EL (cell line): Measurements from ENCODE around the gene STYXL1.
"Not testable (repeated sequence)": the region's sequence is repeated elsewhere in the genome, so short reads cannot be mapped to it uniquely, and the experiment has no call there.

ENCODE experiments used
- DNase-seq: peaks from one replicate; pipeline ENCODE4 v3.0.0-alpha.2; 2016

The STYXL1 gene

DNA sequence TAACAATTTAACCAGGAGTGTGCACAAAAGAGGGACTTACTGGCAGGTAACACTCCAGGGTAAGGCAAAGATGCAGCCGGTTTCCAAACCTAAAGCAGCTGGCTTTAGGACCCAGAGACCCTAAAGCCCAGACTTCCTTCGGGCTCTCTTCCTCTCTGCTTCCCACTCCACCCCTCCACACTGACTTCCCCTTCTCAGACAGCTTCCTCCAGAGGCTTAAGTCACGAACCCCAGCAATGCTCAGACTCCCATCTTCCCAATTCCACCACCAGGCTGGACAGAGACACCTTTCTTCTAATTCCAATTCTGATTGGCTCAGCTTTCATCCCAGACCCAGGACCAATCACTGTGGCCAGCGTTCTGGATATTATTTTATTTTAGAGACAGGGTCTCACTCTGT, 24.8 kb downstream of the STYXL1 start:
- no peak for DNase-seq

DNA sequence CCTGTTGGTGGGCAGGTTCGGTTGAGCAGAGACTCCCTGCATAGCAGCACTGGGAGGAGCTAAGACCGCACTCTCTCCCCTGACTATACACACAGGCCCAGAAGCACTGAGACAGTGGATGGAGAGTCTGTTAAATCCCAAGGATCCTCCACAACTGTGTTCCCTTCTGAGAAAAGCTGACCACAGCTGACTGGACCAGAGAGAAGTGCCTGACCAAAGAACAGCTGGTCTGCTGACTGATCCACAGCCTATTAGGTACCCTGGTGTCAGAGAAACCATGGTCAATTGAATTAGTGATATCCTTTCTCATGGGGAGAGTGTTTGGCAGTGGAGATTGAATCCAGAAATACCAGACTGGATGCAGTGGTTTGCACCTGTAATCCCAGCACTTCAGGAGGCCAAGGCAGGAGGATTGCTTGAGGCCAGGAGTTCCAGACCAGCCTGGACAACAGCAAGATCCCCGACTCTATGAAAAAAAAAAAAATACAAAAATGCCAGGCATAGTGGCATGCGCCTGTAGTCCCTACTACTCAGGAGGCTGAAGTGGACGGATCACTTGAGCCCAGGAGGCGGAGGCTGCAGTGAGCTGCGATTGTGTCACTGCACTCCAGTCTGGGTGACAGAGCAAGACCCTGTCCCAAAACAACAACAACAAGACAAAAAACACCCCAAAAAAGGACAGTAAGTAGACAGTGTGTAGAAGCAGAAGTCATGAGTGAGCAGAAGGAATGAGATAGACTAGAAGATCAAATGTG, 25.6 kb downstream of the STYXL1 start:
- DNase-seq: no peak

DNA sequence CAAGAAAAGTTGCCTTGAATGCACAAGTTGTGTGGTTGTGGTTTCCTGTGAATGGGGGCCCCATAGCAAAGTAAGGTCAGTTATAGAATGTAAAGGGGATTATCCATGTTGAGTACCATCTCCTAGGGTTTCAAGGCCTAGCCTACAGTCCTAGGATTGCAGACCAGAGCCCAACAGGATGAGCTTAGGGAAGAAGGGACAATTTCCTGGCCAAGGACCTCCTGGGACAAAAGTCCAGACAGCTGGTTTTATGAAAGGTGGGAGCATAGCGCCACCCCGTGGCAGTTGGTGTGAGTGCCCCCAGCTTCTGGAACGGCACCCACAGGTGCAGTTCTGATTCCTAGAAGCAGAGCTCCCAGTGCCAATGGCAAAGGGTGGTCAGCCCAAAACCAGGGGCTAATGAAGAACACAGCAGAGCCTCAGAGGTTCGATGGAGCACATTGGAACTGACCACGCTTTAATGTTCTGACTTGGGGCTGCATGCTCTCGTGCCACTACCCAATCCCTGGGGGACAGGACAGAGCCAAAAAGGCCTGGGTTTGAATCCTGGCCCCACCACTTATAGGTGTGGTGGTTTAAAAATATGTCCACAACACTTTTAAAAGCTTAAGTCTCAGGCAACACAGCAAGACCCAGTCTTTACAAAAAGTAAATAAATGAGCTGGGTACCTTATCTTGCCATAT, 27.6 kb downstream of the STYXL1 start:
- peak; percentile 61 for DNase-seq

DNA sequence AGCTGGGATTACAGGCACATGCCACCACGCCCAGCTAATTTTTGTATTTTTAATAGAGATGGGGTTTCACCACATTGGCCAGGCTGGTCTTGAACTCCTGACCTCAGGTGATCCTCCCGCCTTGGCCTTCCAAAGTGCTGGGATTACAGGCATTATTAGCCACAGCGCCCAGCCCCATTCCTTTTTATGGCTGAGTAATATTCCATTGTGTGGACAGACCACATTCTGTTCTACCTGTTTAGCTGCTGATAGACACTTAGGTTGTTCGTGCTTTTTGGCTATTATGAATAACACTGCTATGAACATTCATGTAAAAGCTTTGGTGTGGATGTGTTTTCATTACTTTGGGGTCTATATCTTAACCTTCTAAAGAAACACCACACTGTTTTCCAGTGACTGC, 29.3 kb downstream of the STYXL1 start:
- not testable (repeated sequence) for DNase-seq

DNA sequence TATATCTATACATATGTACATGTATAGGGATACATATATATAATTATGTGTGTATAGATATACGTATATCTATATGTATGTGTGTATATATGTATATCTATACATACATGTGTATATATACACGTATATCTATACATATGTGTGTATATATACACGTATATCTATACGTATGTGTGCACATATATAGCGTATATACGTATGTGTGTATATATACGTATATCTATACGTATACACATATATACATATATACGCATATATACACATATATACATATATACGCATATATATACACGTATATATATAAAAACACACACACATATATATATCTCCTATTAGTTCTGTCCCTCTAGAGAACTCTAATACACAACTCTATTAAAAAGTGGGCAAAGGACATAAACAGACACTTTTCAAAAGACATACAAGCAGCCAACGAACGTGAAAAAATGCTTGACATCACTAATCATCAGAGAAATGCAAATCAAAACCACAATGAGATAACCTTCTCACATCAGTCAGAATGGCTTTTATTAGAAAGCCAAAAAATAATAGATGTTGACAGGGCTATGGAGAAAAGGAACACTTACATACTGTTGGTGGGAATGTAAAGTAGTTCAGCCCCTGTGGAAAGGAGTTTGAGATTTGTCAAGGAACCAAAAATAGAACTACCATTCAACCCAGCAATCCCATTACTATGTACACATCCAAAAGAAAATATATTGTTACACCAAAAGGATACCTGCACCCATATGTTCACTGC, 31.4 kb downstream of the STYXL1 start:
- no peak for DNase-seq

DNA sequence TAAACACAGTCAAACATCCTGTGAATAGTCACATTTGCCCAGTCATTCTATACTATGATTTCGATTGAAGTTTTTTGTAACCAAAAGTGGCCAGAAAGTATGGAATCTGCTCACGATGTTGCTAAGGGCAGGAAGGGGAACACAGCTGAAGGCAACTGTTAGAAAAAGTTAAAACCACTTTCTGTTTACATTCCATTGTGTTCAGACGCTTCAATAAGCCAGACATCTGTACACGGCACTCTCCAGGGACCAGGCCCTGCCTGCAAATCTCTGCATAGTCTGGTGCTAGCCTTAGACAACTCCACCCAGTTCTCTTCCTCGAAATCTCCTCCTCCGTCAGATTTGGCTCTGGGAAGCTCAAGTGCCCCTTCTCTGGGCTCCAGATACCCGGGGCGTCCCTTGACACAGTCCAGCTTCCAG, 36.3 kb downstream of the STYXL1 start:
- peak; percentile 24 for DNase-seq

DNA sequence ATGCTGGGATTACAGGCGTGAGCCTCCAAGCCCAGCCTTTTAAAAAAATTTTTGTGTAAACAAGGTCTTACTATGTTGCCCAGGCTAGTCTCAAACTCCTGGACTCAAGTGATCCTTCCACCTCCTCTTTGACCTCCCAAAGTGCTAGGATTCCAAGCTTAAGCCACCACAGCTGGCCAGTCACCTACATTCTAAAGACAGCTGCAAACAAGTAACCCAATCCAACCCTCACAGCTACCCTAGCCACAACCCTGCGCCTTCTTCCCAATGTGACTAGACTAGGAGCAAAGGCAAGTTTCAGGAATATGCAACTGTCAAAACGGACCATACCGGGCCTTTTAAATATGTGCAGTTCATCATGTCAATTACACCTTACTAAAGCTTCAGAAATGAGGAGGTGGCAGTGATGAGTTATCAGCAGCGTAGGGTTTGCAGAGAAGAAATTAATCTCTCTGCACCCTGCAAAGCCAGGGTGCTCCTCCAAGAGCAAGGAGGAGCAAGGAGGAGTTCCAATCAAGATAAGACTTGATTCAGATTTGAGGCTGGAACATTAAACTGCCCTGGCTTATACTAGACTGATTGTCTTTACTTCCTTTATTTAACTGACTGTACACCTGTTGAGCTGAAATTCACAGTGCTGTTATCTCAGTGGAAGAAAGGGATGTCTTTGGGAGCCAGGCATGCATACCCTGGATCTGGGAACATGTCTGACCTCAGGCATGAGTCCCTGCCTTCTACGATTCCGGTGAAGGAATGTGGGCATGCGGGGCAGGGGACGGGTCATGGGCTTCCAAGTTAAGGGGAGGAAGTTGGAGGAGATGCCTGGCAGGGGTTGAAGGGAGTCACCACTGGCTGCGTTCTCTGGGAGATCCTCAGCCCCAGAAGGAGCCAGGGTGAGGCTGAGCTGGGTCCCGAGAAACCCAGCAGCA, 37.9 kb downstream of the STYXL1 start:
- no peak for DNase-seq

DNA sequence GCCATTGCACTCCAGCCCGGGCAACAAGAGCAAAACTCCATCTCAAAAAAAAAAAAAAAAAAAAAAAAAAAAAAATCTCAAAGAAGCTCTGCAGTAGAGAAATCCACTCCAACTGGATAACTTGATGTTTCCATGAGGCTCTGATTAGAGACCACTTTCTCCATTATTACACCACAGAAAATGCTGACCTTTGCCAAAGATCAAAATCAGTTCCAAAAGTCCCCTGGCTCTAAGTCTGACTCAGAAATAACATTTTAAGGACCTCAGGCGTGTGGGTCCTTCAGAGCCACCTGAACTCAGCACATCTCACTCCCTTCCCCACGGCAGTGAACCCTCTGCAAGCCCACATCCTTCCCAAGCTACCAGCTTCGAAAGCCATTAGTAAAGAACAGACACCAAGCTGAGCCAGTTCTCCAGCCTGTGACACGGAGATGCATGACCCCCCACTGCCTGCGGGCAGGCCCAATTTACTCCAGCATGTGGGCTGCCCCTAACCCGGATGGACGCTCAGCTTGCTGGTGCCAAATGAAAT, 39.6 kb downstream of the STYXL1 start:
- no peak for DNase-seq

DNA sequence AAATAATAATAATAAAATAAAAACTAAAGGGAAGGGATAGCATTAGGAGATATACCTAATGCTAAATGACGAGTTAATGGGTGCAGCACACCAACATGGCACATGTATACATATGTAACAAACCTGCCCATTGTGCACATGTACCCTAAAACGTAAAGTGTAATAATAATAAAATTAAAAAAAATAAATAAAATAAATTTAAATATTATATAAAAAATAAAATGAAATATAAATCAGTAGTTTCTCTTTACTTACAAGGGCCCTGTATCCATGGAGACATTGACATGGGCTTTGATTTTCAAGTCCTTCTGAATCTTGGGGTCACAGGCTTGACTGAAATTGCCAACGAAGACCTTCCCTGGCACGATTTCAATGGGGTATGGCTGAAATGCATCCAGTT, 42.8 kb downstream of the STYXL1 start:
- not testable (repeated sequence) for DNase-seq

DNA sequence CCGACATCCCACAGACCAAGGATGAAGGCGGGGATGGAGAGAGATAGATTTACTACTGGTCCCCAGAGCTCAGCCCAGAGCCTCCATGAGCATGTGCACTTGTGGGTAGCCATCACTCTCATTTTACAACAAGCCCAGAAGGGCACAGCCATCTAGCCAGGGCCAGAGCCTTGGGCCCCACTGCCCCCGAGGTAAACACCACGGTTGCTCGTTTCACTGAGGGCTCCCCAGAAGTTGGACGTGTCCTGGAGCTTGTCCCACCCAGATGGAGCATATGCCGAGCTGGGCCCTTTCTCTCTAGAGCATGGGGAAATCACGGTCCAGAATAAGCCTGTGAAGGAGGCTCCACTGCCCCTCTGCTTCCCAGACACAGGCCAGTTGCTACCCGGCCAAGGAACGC, 44.4 kb downstream of the STYXL1 start:
- no peak for DNase-seq

DNA sequence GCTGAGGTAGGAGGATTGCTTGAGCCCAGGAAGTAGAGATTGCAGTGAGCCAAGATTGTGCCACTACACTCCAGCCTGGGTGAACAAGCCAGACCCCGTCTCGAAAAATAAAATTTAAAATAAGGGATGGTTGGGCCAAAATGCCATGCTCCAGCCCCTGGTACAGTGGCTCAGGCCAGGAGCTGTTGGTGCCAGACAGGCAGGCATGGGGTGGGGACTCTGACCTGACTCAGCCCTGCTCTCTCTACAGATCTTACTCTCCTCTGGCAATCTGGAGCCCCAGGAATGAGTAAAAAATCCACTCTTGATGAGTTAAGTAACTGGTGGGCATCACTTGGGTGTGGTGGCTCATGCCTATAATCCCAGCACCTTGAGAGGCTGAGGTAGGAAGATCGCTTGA, 45.0 kb downstream of the STYXL1 start:
- DNase-seq: no peak

DNA sequence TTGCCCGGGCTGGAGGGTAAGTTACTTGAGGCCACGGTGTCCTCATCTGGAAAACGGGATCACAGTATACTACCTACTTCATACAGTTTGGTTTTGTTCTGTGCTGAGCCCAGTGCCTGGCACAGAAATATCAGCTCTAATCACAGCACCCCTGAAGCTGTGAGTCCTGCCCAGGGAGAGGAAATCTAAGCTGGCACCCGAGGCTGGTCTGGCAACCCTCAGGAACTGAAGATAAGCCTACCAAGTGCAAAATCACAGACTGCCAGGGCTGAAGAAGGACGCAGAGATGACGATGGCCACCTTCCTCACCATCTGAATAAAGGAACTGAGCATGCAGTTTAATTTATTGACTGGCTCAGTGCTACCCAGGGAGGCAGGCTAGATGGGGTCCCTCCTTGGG, 45.7 kb downstream of the STYXL1 start:
- no peak for DNase-seq

DNA sequence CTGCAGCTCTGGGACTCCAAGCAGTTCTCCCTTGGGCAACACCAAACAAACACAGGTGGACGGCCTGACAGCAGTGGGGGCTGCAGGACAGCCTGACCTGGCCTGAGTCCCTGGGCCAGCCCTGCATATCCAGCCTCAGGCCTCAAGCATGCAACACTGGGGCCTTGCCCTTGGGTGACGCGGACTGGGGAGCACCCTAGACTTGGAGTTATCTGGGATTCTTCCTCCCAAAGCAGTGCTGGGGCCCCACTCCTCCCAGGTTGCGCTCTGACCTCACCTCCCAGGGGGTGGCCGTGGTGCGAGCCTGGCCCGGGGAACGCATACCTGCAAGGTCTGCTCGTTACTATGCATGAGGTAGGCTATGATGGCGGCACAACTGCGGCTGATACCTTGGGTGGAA, 47.2 kb downstream of the STYXL1 start:
- no peak for DNase-seq

DNA sequence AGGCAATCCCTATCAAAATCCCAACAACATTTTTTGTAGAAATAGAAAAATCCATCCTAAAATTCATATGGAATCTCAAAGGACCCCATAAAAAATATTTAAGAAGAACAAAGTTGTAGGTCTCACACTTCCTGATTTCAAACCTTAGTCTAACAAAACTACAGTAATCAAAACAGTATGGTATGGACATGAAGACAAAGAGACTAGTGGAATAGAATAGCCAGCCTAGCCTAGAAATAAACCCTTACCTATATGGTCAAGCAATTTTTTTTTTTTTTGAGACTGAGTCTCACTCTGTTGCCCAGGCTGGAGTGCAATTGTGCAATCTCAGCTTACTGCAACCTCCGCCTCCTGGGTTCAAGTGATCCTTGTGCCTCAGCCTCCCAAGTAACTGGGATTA, 49.8 kb downstream of the STYXL1 start:
- no peak for DNase-seq

DNA sequence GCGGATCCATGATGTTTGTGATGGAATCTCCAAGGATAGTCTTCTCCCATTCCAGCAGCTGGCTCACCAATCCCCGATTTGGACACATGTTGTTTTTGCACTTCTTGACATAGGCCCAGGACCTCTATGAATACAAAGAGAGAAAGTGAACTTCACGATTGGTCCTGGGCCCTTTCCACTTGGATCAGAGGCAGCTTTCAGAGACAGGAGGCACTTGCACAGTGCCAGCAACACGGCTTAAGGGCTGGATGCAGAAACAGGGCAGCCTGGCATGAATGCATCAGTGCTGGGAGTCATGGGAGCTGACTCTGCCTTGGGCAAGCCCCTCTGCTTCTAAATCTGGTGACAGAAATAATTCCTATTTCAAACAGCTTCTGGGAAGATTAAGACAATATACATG, 51.3 kb downstream of the STYXL1 start:
- DNase-seq: no peak

DNA sequence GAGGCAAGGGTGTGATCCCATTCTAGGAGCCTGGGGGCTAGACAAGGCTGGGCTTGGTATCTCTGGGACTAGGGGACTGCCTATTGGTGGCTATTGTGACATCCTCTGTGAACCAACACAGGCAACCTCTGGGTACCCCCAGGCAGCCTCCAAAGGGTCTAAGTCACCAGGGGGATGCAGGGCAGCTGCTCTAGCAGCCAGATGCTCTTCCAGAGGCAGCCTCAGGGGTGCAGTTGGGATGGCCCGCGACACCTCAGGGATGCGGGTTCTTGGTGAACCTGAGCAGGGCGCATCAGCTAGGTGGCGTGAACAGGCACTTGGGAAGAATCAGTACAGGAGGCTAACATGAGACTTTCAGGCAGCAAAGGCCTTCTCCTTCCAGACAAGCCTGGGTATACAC, 51.8 kb downstream of the STYXL1 start:
- no peak for DNase-seq

DNA sequence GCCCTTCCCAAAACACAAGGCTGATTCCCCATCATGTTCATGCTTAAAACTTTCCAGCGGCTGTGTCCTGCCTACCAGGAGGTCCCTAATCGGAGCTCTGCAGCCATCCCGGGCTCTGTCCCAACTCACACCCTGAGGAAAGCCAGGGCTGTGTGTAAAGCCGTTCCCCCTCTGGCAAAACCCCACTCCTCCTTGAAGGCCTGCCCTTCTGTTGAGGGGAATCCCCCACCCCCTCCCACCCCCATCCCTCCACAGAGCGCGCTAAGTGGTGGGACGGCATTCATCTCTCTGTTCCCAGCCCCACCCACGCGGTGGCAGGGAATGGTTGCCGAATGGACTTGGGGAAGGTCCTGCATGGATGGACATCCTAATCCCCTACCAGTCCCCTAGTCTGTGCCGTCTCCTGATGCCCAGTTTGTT, 52.7 kb downstream of the STYXL1 start:
- no peak for DNase-seq

DNA sequence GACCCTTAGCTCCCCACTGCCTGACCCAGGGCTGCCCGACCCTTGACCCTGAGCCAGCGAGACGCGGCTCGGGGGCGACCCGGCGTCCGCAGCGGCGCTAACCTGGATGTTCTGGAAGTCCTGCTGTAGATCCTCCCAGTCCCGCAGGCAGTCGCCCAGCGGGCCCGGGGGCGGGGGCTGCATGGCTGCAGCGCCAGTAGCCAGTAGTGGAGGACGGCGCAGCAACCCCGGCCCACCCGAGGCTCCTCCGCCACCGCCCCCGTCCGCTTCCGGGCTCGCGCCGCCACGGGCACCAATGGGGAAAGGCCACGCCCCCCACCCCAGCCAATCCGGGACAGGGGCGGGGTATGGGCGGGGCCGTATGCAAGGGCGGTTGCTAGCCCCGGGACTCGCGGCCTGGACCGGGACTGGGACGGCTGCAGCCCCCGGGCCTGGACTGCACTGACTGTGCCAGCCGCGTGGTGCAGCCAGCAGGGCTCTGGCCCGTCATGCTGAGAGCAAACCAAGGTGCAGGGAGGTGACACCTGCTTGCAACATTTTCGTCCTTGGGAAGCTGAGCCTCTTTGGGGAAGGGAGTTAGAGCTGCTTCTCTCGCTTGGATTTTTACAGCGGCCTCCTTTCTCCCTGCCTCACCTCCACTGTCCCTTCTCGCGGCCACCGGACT, 53.3 kb downstream of the STYXL1 start, which contains the start of gene TMEM120A:
TMEM120A (minus strand) TSS at position 208 of the 664 bp plus-strand sequence; CDS start at position 183, 25 bp downstream.
- peak; percentile 92 for DNase-seq

DNA sequence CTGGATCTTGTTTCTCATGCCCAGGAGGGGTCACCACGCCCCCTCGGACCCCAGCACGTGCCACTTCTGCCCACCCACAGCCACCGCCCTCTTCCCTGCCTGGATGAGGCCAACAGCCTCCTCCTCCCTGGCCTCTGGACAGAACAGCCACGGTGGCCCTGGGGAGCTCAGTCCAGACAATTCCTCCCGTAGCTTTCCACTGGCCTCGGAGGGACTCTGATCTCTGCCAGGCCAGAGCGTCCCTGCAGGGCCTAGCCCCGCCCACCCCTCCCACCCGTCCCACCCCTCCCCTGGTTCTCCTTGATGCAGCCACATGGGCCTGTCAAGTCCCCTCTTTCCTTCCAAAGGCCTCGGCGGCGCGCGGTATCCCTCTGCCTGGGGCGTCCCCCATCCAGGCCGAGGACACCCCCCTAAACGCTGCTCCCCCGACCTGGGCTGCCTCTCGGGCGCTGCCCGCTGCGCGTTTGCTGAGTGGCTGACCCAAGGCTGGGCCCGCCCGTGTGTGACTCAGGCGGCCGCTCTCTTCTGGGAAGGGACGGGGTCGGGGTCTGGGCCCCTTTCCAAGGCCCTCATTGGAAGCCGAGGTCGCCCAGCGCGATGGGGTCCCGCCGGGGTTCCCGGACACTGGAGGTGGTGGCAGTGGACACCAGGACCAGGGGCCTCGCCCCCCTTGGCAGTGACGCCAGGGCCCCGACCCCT, 54.0 kb downstream of the STYXL1 start:
- DNase-seq: peak; percentile 59

DNA sequence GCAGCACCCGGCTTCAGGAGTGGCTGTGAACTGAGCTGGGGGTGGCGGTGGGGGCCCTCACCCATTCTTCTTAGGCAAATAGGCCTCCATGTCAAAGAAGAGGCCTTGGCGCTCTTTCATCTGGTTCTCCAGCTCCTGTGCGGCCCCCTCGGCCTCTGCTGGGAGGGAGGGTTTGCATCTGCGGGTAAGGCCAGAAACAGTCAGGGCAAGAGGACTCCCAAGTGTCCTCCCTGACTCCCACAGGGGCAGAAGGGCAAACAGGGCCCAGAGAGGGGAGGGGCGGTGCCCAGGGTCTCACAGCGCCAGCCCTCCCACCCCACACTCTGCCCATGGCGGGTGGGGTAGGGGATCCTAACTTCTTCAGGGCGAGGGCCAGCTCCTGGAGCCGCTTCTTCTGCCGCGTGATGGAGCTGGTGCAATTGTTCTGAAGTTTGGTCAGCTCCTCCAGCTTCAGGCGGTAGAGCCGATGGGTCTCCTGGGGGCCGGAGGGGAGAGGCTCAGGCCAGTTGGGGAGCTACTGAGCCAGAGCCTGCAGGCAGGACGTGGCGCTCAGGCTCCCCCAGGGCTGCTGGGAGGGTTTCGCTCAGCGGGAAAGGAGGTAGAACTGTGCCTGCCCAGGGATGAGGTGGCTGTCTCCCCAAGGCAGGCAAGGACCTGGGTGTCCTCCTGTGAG, 55.6 kb downstream of the STYXL1 start:
- DNase-seq: no peak
